Stimulated activated CD4-positive, alpha-beta T cell treated with anti-CD3 and anti-CD28 coated beads, TNF-alpha, amount 100 ng/mL, for 1 hour (primary cell): ENCODE measurements around the gene FADS6.
"Not testable (repeated sequence)": the region's sequence is repeated elsewhere in the genome, so short reads cannot be mapped to it uniquely, and the experiment has no call there.

Source experiments
- DNase-seq, 3 donors: peaks; one replicate each; pipeline ENCODE4 v3.0.0-alpha.2; 2020; ENCODE audit warnings: low read depth in 3 of 3, low spot score in 1 of 3

The FADS6 gene

GRCh38 chr17:74870028-74870427, 23.4 kb downstream of the FADS6 start:
- DNase-seq, result not testable (repeated sequence)

- no peak for DNase-seq
Observed at GRCh38 chr17:74868908-74869255, 24.6 kb downstream of the FADS6 start.

GRCh38 chr17:74868251-74868907, 25.1 kb downstream of the FADS6 start:
- DNase-seq, result no peak

- DNase-seq, result no peak
Observed at GRCh38 chr17:74866198-74866835, 27.1 kb downstream of the FADS6 start.

- DNase-seq, result no peak
Observed at GRCh38 chr17:74865504-74866197, 27.8 kb downstream of the FADS6 start.

- peak; percentile 18 to 68 (median 53) for DNase-seq
Observed at GRCh38 chr17:74864866-74865395, 28.5 kb downstream of the FADS6 start.

- DNase-seq, result no peak
Observed at GRCh38 chr17:74864297-74864865, 29.1 kb downstream of the FADS6 start.

- no peak for DNase-seq
Observed at GRCh38 chr17:74863420-74864296, 29.8 kb downstream of the FADS6 start.

GRCh38 chr17:74862919-74863318, 30.5 kb downstream of the FADS6 start:
- DNase-seq, result no peak

GRCh38 chr17:74862108-74862901, 31.1 kb downstream of the FADS6 start:
- peak; percentile 24 to 69 (median 39) for DNase-seq

- DNase-seq, result no peak
Observed at GRCh38 chr17:74861662-74862107, 31.7 kb downstream of the FADS6 start.

GRCh38 chr17:74860872-74861661, 32.4 kb downstream of the FADS6 start:
- DNase-seq, result no peak

GRCh38 chr17:74860229-74860871, 33.1 kb downstream of the FADS6 start:
- no peak for DNase-seq

- no peak for DNase-seq
Observed at GRCh38 chr17:74859459-74860228, 33.8 kb downstream of the FADS6 start, which contains the start of gene GRIN2C. Gene GRIN2C, minus strand, starts transcription at chr17:74859885. Its CDS starts 4,793 bp downstream, at chr17:74855092.

GRCh38 chr17:74858672-74859458, 34.6 kb downstream of the FADS6 start:
- DNase-seq, result no peak

GRCh38 chr17:74857191-74857590, 36.2 kb downstream of the FADS6 start:
- no peak for DNase-seq

GRCh38 chr17:74856112-74856511, 37.3 kb downstream of the FADS6 start:
- DNase-seq, result no peak
